HFFc6 (cell line): ENCODE data around the gene CYSRT1. TPM values are rescaled to one million over a fixed set of nuclear protein-coding genes. Genes with fewer than 3 reads are reported as not detected.

Experiments used
- DNase-seq: peaks from one replicate; pipeline ENCODE4 v3.0.0-alpha.2; 2018
- H3K27ac Mint-ChIP-seq: 2 replicates; pipeline ENCODE4 v1.8.0; 2020; ENCODE audit warnings: mild to moderate bottlenecking, mixed read lengths
- H3K27me3 Mint-ChIP-seq: 2 replicates; pipeline ENCODE4 v1.8.0; 2021; ENCODE audit warnings: mild to moderate bottlenecking, moderate library complexity, mixed read lengths; ENCODE audit not compliant: insufficient read depth
- H3K36me3 Mint-ChIP-seq: 2 replicates; pipeline ENCODE4 v1.8.0; 2021; ENCODE audit warnings: low read depth, mixed read lengths
- H3K4me1 Mint-ChIP-seq: 2 replicates; pipeline ENCODE4 v1.8.0; 2020; ENCODE audit warnings: low read depth, mixed read lengths
- H3K4me3 Mint-ChIP-seq: 2 replicates; pipeline ENCODE4 v1.8.0; 2020; ENCODE audit warnings: mild to moderate bottlenecking, moderate library complexity, mixed read lengths
- H3K9me3 Mint-ChIP-seq: 2 replicates; pipeline ENCODE4 v1.8.0; 2020; ENCODE audit warnings: mild to moderate bottlenecking, mixed read lengths
- CTCF ChIP-seq: fragments of 200-600 bp; sonication (generic); IDR thresholded peaks from 2 replicates; pipeline ENCODE4 v1.5.0; 2021; ENCODE audit warnings: antibody characterized with exemption, mild to moderate bottlenecking
- total RNA-seq, 6 experiments: library from RNA; stranded (reverse); fragmentation: NEBNext Ultra II Directional; extraction: Animal tissue kit (Norgen Biotek cat#: 25700); gene quantifications; 2 replicates in 1 of 6; 3 replicates in 5 of 6; pipeline ENCODE4 v1.2.3, GENCODE V29; 2021

The CYSRT1 gene
- total RNA-seq, 6 experiments from 2014 or later = 0.41 to 0.97 (median 0.68) TPM

DNA sequence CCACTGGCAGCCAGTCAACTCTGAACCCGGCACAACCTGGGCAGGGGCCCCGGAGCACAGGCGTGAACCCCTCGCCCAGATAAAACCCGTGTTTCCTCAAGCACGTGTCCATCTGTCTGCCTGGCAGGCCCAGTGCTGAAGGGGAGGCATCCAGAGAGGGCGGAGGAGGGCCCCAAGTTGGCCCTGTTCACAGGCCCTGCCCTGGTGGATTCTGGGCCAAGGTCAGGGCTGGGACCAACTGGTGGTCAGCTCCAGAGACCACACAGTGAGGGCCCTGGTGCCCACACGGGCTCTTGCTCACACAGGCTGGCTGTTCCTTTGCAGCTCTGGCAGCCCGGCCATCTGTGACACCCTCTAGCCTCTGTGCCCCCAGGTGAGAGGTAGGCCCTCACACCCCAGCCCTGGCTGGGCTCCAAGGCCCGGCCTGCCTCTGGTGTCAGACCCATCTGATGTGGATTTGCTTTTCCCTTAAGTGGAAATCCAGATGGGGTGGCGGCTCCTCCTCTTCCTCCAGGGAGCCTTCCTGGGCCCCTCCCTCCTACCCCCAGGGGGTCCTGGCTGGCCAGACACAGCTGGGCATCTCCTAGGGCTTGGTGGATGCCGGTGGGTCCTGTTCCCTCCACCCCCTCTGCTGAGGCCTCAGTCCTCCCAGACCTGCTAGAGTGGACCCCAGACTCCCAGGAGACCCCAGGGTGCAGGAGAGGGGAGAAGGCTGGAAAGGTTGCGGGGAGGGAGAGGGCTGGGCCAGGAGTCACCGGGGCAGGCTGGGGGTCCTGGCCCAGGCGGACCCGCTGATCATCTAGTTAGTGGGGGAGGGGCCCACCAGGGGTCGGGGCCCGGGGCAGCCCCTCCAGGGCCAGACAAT lies 25.6 kb downstream of the CYSRT1 start:
- peaks cover 3% of the 10 kb centered on the region for H3K27me3 Mint-ChIP-seq
- H3K36me3 Mint-ChIP-seq = no peaks in the 10 kb centered on the region
- no peak for DNase-seq
- H3K4me3 Mint-ChIP-seq = no peak overlapping the region
- H3K4me1 Mint-ChIP-seq = peaks cover 8% of the 10 kb centered on the region
- H3K9me3 Mint-ChIP-seq = no peaks in the 10 kb centered on the region
- H3K27ac Mint-ChIP-seq = no peak overlapping the region
- no peak for TF ChIP-seq CTCF

DNA sequence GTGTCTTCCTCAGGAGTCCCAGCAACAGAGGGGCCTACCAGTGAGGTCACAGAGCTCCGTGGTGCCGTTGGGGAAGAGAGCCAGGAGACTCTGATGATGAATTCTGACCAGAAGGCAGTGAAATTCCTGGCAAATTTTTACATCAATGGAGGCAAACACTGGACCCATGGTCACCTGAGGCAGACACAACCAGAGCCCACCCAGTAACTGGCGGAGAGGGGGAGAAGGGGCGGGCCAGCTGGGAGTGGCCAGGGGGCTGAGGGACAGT lies 26.2 kb downstream of the CYSRT1 start, which contains the start of gene STPG3:
STPG3 (plus strand) TSS at position 93 of the 268 bp plus-strand sequence; CDS start at position 94, 1 bp downstream.
- no peaks in the 10 kb centered on the region for H3K9me3 Mint-ChIP-seq
- H3K36me3 Mint-ChIP-seq = no peaks in the 10 kb centered on the region
- H3K4me3 Mint-ChIP-seq = no peak within 1 kb of the TSS
- no peak for TF ChIP-seq CTCF
- peaks cover 3% of the 10 kb centered on the region for H3K27me3 Mint-ChIP-seq
- no peak within 1 kb of the TSS for H3K27ac Mint-ChIP-seq
- peaks cover 8% of the 10 kb centered on the region for H3K4me1 Mint-ChIP-seq
- no peak for DNase-seq

GRCh38 chr9:137251490-137252268 lies 26.7 kb downstream of the CYSRT1 start:
- Mint-ChIP-seq H3K9me3 (no peaks in the 10 kb centered on the region), H3K4me1 (peaks cover 13% of the 10 kb centered on the region), H3K4me3 (no peak overlapping the region), H3K36me3 (no peaks in the 10 kb centered on the region), H3K27me3 (peaks cover 3% of the 10 kb centered on the region), H3K27ac (no peak overlapping the region)
- no peak for TF ChIP-seq CTCF
- no peak for DNase-seq

DNA sequence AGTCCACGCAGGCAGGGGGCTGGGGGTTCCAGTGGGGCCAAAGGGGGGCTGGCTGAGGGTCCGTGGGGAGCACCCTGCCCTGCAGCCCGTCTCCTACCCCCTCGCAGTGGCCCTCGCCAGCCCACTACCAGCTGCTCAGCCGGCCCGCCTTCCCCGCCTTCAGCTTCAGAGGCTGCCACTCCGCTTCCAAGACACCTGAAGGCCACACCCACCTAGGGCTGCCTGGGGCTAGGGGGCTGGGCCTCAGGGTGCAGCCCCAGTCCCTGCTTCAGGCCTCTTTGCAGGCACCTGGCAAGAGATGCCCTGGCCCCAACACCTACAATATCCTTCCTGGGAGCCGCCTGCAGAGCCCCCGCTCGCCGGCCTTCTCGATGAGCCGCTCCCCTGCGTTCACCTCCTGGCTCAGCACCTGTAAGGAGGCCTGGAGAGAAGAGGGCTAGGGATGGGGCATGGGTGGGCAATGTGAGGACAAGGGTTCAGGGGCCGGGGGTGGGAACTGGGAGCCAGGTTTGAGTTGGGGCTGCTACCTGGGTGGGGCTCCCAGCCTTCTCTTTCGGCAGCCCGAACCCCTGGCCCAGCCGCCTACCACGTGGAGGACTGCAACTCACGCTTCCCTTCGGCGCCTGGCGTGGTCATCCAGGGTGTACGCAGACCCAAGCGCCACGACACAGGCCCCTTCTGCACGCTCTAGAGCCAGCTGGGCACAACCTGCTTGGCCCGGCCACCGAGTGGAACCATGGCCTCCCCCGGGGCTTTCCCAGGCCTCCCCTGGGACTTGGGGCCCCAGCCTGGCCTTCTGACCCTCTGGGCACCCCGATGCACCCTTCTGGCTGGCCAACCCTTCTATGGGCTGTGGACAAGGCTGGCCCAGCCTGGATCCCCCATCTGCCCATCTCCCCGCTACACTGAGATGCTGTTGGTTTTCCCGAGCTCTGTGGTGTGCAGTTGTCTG lies 27.9 kb downstream of the CYSRT1 start:
- H3K4me1 Mint-ChIP-seq = peaks cover 13% of the 10 kb centered on the region
- H3K27ac Mint-ChIP-seq = no peak overlapping the region
- no peak overlapping the region for H3K4me3 Mint-ChIP-seq
- TF ChIP-seq CTCF = no peak
- no peaks in the 10 kb centered on the region for H3K9me3 Mint-ChIP-seq
- H3K27me3 Mint-ChIP-seq = no peaks in the 10 kb centered on the region; the same call in 1 of the 2 replicates
- H3K36me3 Mint-ChIP-seq = no peaks in the 10 kb centered on the region
- DNase-seq = no peak
